MM.1S (cell line): ENCODE data around the gene CCNA1.

Experiments used
- DNase-seq: peaks from one replicate; pipeline ENCODE4 v3.0.0-alpha.2; 2015
- H2AFZ ChIP-seq: fragments of 300-600 bp; sonication (generic); 2 replicates; pipeline ENCODE4 v1.6.0; 2016; ENCODE audit warnings: antibody characterized with exemption, low read length
- H3F3A ChIP-seq: fragments of 300-600 bp; sonication (generic); 2 replicates; pipeline ENCODE4 v1.6.1; 2016; ENCODE audit warnings: mild to moderate bottlenecking, antibody characterized with exemption, low read length, moderate library complexity, mixed read lengths; ENCODE audit not compliant: insufficient read depth
- H3K27ac ChIP-seq: fragments of 300-600 bp; sonication (generic); 2 replicates; pipeline ENCODE4 v1.5.1; 2016; ENCODE audit warnings: mild to moderate bottlenecking, low read length
- H3K27me3 ChIP-seq: fragments of 300-600 bp; sonication (generic); replicated peaks from 2 replicates; pipeline ENCODE4 v1.6.0; 2016; ENCODE audit warnings: low read length; ENCODE audit not compliant: insufficient read depth
- H3K36me3 ChIP-seq: fragments of 300-600 bp; sonication (generic); replicated peaks from 2 replicates; pipeline ENCODE4 v1.6.1; 2016; ENCODE audit warnings: mild to moderate bottlenecking, low read length, mixed read lengths; ENCODE audit not compliant: insufficient read depth
- H3K4me1 ChIP-seq: fragments of 300-600 bp; sonication (generic); 2 replicates; pipeline ENCODE4 v1.6.1; 2016; ENCODE audit warnings: low read length, mixed read lengths
- H3K4me2 ChIP-seq: fragments of 300-600 bp; sonication (generic); 2 replicates; pipeline ENCODE4 v1.6.0; 2016; ENCODE audit warnings: low read depth, low read length
- H3K4me3 ChIP-seq: fragments of 300-600 bp; sonication (generic); 2 replicates; pipeline ENCODE4 v1.5.1; 2016; ENCODE audit warnings: low read length, mixed read lengths
- H3K79me2 ChIP-seq: fragments of 300-600 bp; sonication (generic); 2 replicates; pipeline ENCODE4 v1.6.1; 2016; ENCODE audit warnings: mixed run types, low read length, mixed read lengths
- H3K9ac ChIP-seq: fragments of 300-600 bp; sonication (generic); 2 replicates; pipeline ENCODE4 v1.6.1; 2016; ENCODE audit warnings: low read length, mixed read lengths
- H3K9me2 ChIP-seq: fragments of 300-600 bp; sonication (generic); replicated peaks from 2 replicates; pipeline ENCODE4 v1.6.1; 2016; ENCODE audit warnings: mild to moderate bottlenecking, low read length, mixed read lengths; ENCODE audit not compliant: insufficient read depth
- H3K9me3 ChIP-seq: fragments of 300-600 bp; sonication (generic); replicated peaks from 2 replicates; pipeline ENCODE4 v1.6.1; 2016; ENCODE audit warnings: mild to moderate bottlenecking, low read length, mixed read lengths; ENCODE audit not compliant: insufficient read depth
- H4K20me1 ChIP-seq: fragments of 300-600 bp; sonication (generic); 2 replicates; pipeline ENCODE4 v1.6.1; 2016; ENCODE audit warnings: mild to moderate bottlenecking, low read length, moderate library complexity, mixed read lengths; ENCODE audit not compliant: insufficient read depth
- EZH2 ChIP-seq: fragments of 300-600 bp; sonication (generic); optimal IDR thresholded peaks from 2 replicates; pipeline ENCODE3; 2017; ENCODE audit warnings: low read depth, mild to moderate bottlenecking, antibody characterized with exemption, low read length, mixed read lengths
- EZH2phosphoT487 ChIP-seq: fragments of 300-600 bp; sonication (generic); IDR thresholded peaks from 2 replicates; pipeline ENCODE4 v1.6.1; 2018; ENCODE audit warnings: antibody characterized with exemption, low read length
- TF ChIP-seq, protein P1 (sequence below): fragments of 300-600 bp; sonication (generic); IDR thresholded peaks from 2 replicates; pipeline ENCODE4 v1.5.1; 2016; ENCODE audit warnings: antibody characterized with exemption, low read length, mixed read lengths

CCNA1 gene

DNA sequence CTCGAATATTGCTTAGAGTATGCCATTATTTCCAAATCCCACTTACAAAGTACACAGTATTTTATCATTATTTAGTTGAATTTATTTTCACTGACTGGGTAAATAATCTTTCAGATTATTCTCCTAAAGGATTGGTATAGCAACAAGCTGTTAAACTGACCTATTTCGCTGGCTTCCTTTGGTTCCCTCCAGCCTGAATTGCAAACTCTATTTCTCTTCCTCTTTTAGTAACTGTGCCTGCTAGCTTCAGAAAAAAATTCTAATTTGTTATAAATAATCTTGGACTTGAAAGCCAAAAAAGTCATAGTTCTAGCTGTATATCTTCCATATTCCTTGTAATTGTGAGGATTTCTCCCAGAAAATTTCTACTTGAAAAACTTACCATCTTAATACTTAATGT, 15.0 kb upstream of the CCNA1 start:
- Histone ChIP-seq H2AFZ (no peak overlapping the region; the same call in 1 of the 2 replicates), H3K4me2 (peak overlapping the region; percentile 70), H3K9me3 (no peaks in the 10 kb centered on the region), H3K79me2 (no peaks in the 10 kb centered on the region), H3K9me2 (no peaks in the 10 kb centered on the region), H3K4me1 (peaks cover 23% of the 10 kb centered on the region), H3K4me3 (peak overlapping the region; percentile 44), H3K9ac (peak overlapping the region; percentile 44; the same call in 1 of the 2 replicates), H3F3A (peaks cover 10% of the 10 kb centered on the region), H3K36me3 (no peaks in the 10 kb centered on the region), H3K27ac (peak overlapping the region; percentile 76; the same call in 1 of the 2 replicates), H4K20me1 (no peaks in the 10 kb centered on the region), H3K27me3 (no peaks in the 10 kb centered on the region)
- DNase-seq, result peak; percentile 6
- TF ChIP-seq EZH2, result no peak
- TF ChIP-seq, protein P1, sequence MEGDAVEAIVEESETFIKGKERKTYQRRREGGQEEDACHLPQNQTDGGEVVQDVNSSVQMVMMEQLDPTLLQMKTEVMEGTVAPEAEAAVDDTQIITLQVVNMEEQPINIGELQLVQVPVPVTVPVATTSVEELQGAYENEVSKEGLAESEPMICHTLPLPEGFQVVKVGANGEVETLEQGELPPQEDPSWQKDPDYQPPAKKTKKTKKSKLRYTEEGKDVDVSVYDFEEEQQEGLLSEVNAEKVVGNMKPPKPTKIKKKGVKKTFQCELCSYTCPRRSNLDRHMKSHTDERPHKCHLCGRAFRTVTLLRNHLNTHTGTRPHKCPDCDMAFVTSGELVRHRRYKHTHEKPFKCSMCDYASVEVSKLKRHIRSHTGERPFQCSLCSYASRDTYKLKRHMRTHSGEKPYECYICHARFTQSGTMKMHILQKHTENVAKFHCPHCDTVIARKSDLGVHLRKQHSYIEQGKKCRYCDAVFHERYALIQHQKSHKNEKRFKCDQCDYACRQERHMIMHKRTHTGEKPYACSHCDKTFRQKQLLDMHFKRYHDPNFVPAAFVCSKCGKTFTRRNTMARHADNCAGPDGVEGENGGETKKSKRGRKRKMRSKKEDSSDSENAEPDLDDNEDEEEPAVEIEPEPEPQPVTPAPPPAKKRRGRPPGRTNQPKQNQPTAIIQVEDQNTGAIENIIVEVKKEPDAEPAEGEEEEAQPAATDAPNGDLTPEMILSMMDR, result no peak
- TF ChIP-seq EZH2phosphoT487, result no peak

GRCh38 chr13:36418022-36418805, 14.1 kb upstream of the CCNA1 start:
- H3F3A ChIP-seq, result peaks cover 10% of the 10 kb centered on the region
- H3K4me3 ChIP-seq, result peak overlapping the region; percentile 44
- H4K20me1 ChIP-seq, result no peaks in the 10 kb centered on the region
- peak overlapping the region; percentile 44; the same call in 1 of the 2 replicates for H3K9ac ChIP-seq
- H3K79me2 ChIP-seq, result no peaks in the 10 kb centered on the region
- H3K4me1 ChIP-seq, result peaks cover 23% of the 10 kb centered on the region
- no peaks in the 10 kb centered on the region for H3K27me3 ChIP-seq
- H3K27ac ChIP-seq, result peak overlapping the region; percentile 76
- H3K9me2 ChIP-seq, result no peaks in the 10 kb centered on the region
- TF ChIP-seq EZH2 (no peak), EZH2phosphoT487 (no peak)
- TF ChIP-seq, protein P1, result no peak
- DNase-seq, result peak; percentile 11
- peak overlapping the region; percentile 24; the same call in 1 of the 2 replicates for H2AFZ ChIP-seq
- H3K9me3 ChIP-seq, result no peaks in the 10 kb centered on the region
- H3K4me2 ChIP-seq, result peak overlapping the region; percentile 70
- no peaks in the 10 kb centered on the region for H3K36me3 ChIP-seq

- H3K4me2 ChIP-seq, result no peak overlapping the region
- no peak for TF ChIP-seq EZH2phosphoT487
- TF ChIP-seq EZH2, result no peak
- TF ChIP-seq, protein P1, result peak; percentile 68
- no peaks in the 10 kb centered on the region for H3K79me2 ChIP-seq
- H3F3A ChIP-seq, result peaks cover 10% of the 10 kb centered on the region
- no peaks in the 10 kb centered on the region for H3K9me3 ChIP-seq
- H3K27me3 ChIP-seq, result no peaks in the 10 kb centered on the region
- H2AFZ ChIP-seq, result no peak overlapping the region
- no peaks in the 10 kb centered on the region for H4K20me1 ChIP-seq
- H3K4me1 ChIP-seq, result peaks cover 23% of the 10 kb centered on the region
- no peaks in the 10 kb centered on the region for H3K9me2 ChIP-seq
- H3K9ac ChIP-seq, result no peak overlapping the region
- no peak overlapping the region for H3K4me3 ChIP-seq
- H3K27ac ChIP-seq, result no peak overlapping the region
- H3K36me3 ChIP-seq, result no peaks in the 10 kb centered on the region
- DNase-seq, result peak; percentile 59
These were observed 11.8 kb upstream of the CCNA1 start for GRCh38 chr13:36420437-36420891.
